DND-41 (cell line): Measurements from ENCODE around the gene CFAP20DC.

Experiments
- ATAC-seq: fragments of 200-7000 bp; cut with Tn5 transposase; 3 replicates; pipeline ENCODE4 v1.9.1; 2021; ENCODE audit warnings: low read depth; ENCODE audit not compliant: insufficient read depth
- DNase-seq: peaks from one replicate; pipeline ENCODE4 v3.0.0-alpha.2; 2020
- H2AFZ ChIP-seq: 2 replicates; pipeline ENCODE4 v1.6.0; 2012; ENCODE audit warnings: low read depth, low read length
- H3K27ac ChIP-seq: 2 replicates; pipeline ENCODE4 v1.5.1; 2012; ENCODE audit warnings: low read length, inconsistent platforms
- H3K27me3 ChIP-seq: fragments of 200-600 bp; sonication (generic); 2 replicates; pipeline ENCODE4 v1.6.0; 2012; ENCODE audit warnings: low read length, mild to moderate bottlenecking, inconsistent platforms; ENCODE audit not compliant: insufficient read depth, poor library complexity
- H3K36me3 ChIP-seq: 2 replicates; pipeline ENCODE4 v1.5.1; 2012; ENCODE audit warnings: low read length, inconsistent platforms; ENCODE audit not compliant: insufficient read depth
- H3K4me1 ChIP-seq: 2 replicates; pipeline ENCODE4 v1.5.1; 2012; ENCODE audit warnings: mild to moderate bottlenecking, low read length; ENCODE audit not compliant: insufficient read depth
- H3K4me2 ChIP-seq: 2 replicates; pipeline ENCODE4 v1.6.0; 2012; ENCODE audit warnings: mild to moderate bottlenecking, moderate library complexity, low read length, inconsistent platforms; ENCODE audit not compliant: insufficient read depth
- H3K4me3 ChIP-seq, 2 experiments: fragments of 200-600 bp in 1 of 2; shearing (Covaris generic) in 1 of 2; 2 replicates each; pipeline ENCODE4 v1.5.1; 2012 to 2016; ENCODE audit warnings: inconsistent platforms in 2 of 2, low read length in 2 of 2, mild to moderate bottlenecking in 2 of 2, low read depth in 1 of 2, moderate library complexity in 1 of 2
- H3K79me2 ChIP-seq: 2 replicates; pipeline ENCODE4 v1.6.0; 2012; ENCODE audit warnings: low read length, inconsistent platforms; ENCODE audit not compliant: insufficient read depth
- H3K9ac ChIP-seq: 2 replicates; pipeline ENCODE4 v1.6.0; 2012; ENCODE audit warnings: low read depth, mild to moderate bottlenecking, inconsistent platforms, low read length, moderate library complexity
- H3K9me3 ChIP-seq: 2 replicates; pipeline ENCODE4 v1.5.1; 2012; ENCODE audit warnings: low read length, moderate library complexity, mild to moderate bottlenecking, inconsistent platforms; ENCODE audit not compliant: insufficient read depth, severe bottlenecking
- H4K20me1 ChIP-seq: 2 replicates; pipeline ENCODE4 v1.6.0; 2012; ENCODE audit warnings: low read length; ENCODE audit not compliant: insufficient read depth
- CTCF ChIP-seq: IDR thresholded peaks from 2 replicates; pipeline ENCODE4 v1.5.1; 2012; ENCODE audit warnings: borderline replicate concordance, low read length, moderate library complexity, mild to moderate bottlenecking; ENCODE audit not compliant: poor library complexity, severe bottlenecking; ENCODE audit errors: extremely low read depth
- EZH2 ChIP-seq: IDR thresholded peaks from 3 replicates; pipeline ENCODE4 v1.6.1; 2012; ENCODE audit warnings: borderline replicate concordance, low read depth, mild to moderate bottlenecking, moderate library complexity, low read length, inconsistent platforms; ENCODE audit not compliant: severe bottlenecking

CFAP20DC gene

GRCh38 chr3:58840949-58841348 is 208.9 kb downstream of the CFAP20DC start:
- Histone ChIP-seq H3K36me3 (no peaks in the 10 kb centered on the region), H3K4me3 (no peak overlapping the region), H3K27ac (no peak overlapping the region), H4K20me1 (no peaks in the 10 kb centered on the region), H3K4me2 (no peak overlapping the region), H3K9ac (no peak overlapping the region), H2AFZ (no peak overlapping the region), H3K79me2 (no peaks in the 10 kb centered on the region), H3K27me3 (peaks cover 4% of the 10 kb centered on the region), H3K4me1 (no peaks in the 10 kb centered on the region), H3K9me3 (no peaks in the 10 kb centered on the region)
- DNase-seq (no peak), ATAC-seq (no peak)
- TF ChIP-seq CTCF (no peak), EZH2 (no peak)

- TF ChIP-seq EZH2: no peak
- no peak for TF ChIP-seq CTCF
- no peak overlapping the region for H3K4me2 ChIP-seq
- no peaks in the 10 kb centered on the region for H4K20me1 ChIP-seq
- peaks cover 4% of the 10 kb centered on the region for H3K27me3 ChIP-seq
- H3K4me1 ChIP-seq: no peaks in the 10 kb centered on the region
- no peak overlapping the region for H3K9ac ChIP-seq
- H2AFZ ChIP-seq: no peak overlapping the region
- H3K27ac ChIP-seq: no peak overlapping the region
- no peak overlapping the region for H3K4me3 ChIP-seq
- no peaks in the 10 kb centered on the region for H3K79me2 ChIP-seq
- no peak for ATAC-seq
- H3K9me3 ChIP-seq: no peaks in the 10 kb centered on the region
- no peak for DNase-seq
- H3K36me3 ChIP-seq: no peaks in the 10 kb centered on the region
Measured at GRCh38 chr3:58839964-58840363, 209.9 kb downstream of the CFAP20DC start.

- TF ChIP-seq CTCF (no peak), EZH2 (no peak)
- Histone ChIP-seq H3K36me3 (no peaks in the 10 kb centered on the region), H3K27me3 (peaks cover 4% of the 10 kb centered on the region), H4K20me1 (no peaks in the 10 kb centered on the region), H3K4me1 (no peaks in the 10 kb centered on the region), H3K27ac (no peak overlapping the region), H3K79me2 (no peaks in the 10 kb centered on the region), H3K4me2 (no peak overlapping the region), H3K9me3 (no peaks in the 10 kb centered on the region), H3K4me3 (no peak overlapping the region), H3K9ac (no peak overlapping the region), H2AFZ (no peak overlapping the region)
- ATAC-seq (no peak), DNase-seq (no peak)
Measured at GRCh38 chr3:58839187-58839586, 210.6 kb downstream of the CFAP20DC start.

GRCh38 chr3:58837856-58838255 is 212.0 kb downstream of the CFAP20DC start:
- Histone ChIP-seq H3K27ac (no peak overlapping the region), H2AFZ (no peak overlapping the region), H3K4me1 (no peaks in the 10 kb centered on the region), H3K9ac (no peak overlapping the region), H3K9me3 (no peaks in the 10 kb centered on the region), H3K4me2 (no peak overlapping the region), H3K36me3 (no peaks in the 10 kb centered on the region), H3K79me2 (no peaks in the 10 kb centered on the region), H3K4me3 (no peak overlapping the region), H3K27me3 (peaks cover 8% of the 10 kb centered on the region), H4K20me1 (no peaks in the 10 kb centered on the region)
- no peak for DNase-seq
- no peak for ATAC-seq
- no peak for TF ChIP-seq EZH2
- no peak for TF ChIP-seq CTCF
